OCI-LY7 (cell line): Measurements from ENCODE around the gene ACACA. TPM values are rescaled to one million over a fixed set of nuclear protein-coding genes. Genes with fewer than 3 reads are reported as not detected.

Source experiments
- BruUV-seq: library from RNA; stranded (reverse); fragments of 400-500 nt; replicated peaks from 2 replicates; lab custom pipeline; 2021; lab: Mats Ljungman, UMichigan
- CTCF ChIA-PET: fragments of 300-600 bp; sonication (Branson Sonifier 250); formaldehyde crosslinking; loops from one replicate; lab custom pipeline; 2022; ENCODE audit warnings: antibody characterized with exemption; ENCODE audit not compliant: unreplicated experiment; lab: Charles Lee
- POLR2A ChIA-PET: fragments of 300-600 bp; sonication (Branson Sonifier 250); formaldehyde crosslinking; loops from one replicate; lab custom pipeline; 2022; ENCODE audit warnings: antibody characterized with exemption; lab: Charles Lee
- DNase-seq: peaks from one replicate; pipeline ENCODE4 v3.0.0-alpha.2; 2015; ENCODE audit warnings: low spot score
- H2AFZ ChIP-seq: fragments of 200-600 bp; sonication (generic), shearing (Covaris generic); 2 replicates; pipeline ENCODE4 v1.6.1; 2014; ENCODE audit warnings: mild to moderate bottlenecking, antibody characterized with exemption, low read length, moderate library complexity
- H3K27ac ChIP-seq: fragments of 200-600 bp; sonication (generic); 2 replicates; pipeline ENCODE4 v1.5.1; 2014; ENCODE audit warnings: mixed run types, low read depth, mild to moderate bottlenecking, moderate library complexity, low read length, inconsistent platforms; ENCODE audit not compliant: poor library complexity, severe bottlenecking
- H3K36me3 ChIP-seq: fragments of 200-600 bp; sonication (generic); 2 replicates; pipeline ENCODE4 v1.6.1; 2014; ENCODE audit warnings: mild to moderate bottlenecking, antibody characterized with exemption, low read length, moderate library complexity, mixed read lengths; ENCODE audit not compliant: insufficient read depth
- H3K4me1 ChIP-seq: fragments of 200-600 bp; sonication (generic); 2 replicates; pipeline ENCODE4 v1.5.1; 2014; ENCODE audit warnings: mild to moderate bottlenecking, low read length; ENCODE audit not compliant: insufficient read depth, poor library complexity, severe bottlenecking
- H3K4me2 ChIP-seq: fragments of 200-600 bp; sonication (generic); 2 replicates; pipeline ENCODE4 v1.6.1; 2014; ENCODE audit warnings: mild to moderate bottlenecking, low read length
- H3K4me3 ChIP-seq: fragments of 200-600 bp; sonication (generic); 2 replicates; pipeline ENCODE4 v1.5.1; 2014; ENCODE audit warnings: mild to moderate bottlenecking, low read depth, low read length; ENCODE audit not compliant: poor library complexity, severe bottlenecking
- H3K79me2 ChIP-seq: fragments of 200-600 bp; sonication (generic); 2 replicates; pipeline ENCODE4 v1.6.1; 2016; ENCODE audit warnings: low read depth, mild to moderate bottlenecking, low read length, moderate library complexity, mixed read lengths; ENCODE audit not compliant: insufficient read depth
- H3K9me2 ChIP-seq: fragments of 200-600 bp; sonication (generic); 2 replicates; pipeline ENCODE4 v1.6.1; 2016; ENCODE audit warnings: mild to moderate bottlenecking, low read length, mixed read lengths; ENCODE audit not compliant: insufficient read depth
- H3K9me3 ChIP-seq: fragments of 200-600 bp; sonication (generic); 2 replicates; pipeline ENCODE4 v1.6.1; 2014; ENCODE audit warnings: mild to moderate bottlenecking, mixed run types, low read length, mixed read lengths
- H4K20me1 ChIP-seq: fragments of 200-600 bp; sonication (generic); 2 replicates; pipeline ENCODE4 v1.6.1; 2014; ENCODE audit warnings: mild to moderate bottlenecking, antibody characterized with exemption, low read length, moderate library complexity, mixed read lengths; ENCODE audit not compliant: insufficient read depth
- EZH2phosphoT487 ChIP-seq: fragments of 200-600 bp; sonication (generic); IDR thresholded peaks from 2 replicates; pipeline ENCODE4 v1.6.1; 2018; ENCODE audit warnings: low read depth, borderline replicate concordance, mild to moderate bottlenecking, mixed run types, antibody characterized with exemption, low read length, moderate library complexity, mixed read lengths
- intact Hi-C: fragments of 100-400 bp; cut with micrococcal nuclease; formaldehyde crosslinking; loops from one replicate; pipeline ENCODE4 v1.10.0; 2022; ENCODE audit not compliant: unreplicated experiment
- total RNA-seq, 2 experiments: library from RNA; depleted of rRNA in 1 of 2; stranded (reverse); fragments of >200 nt in 1 of 2; shearing (Covaris generic) in 1 of 2; gene quantifications; 2 replicates each; pipeline ENCODE4 v1.2.3, GENCODE V29; 2014 to 2022
- TF ChIP-seq, protein P1 (sequence below): fragments of 200-600 bp; sonication (generic); conservative IDR thresholded peaks from 2 replicates; pipeline ENCODE4 v1.5.1; 2014; ENCODE audit warnings: mild to moderate bottlenecking, antibody characterized with exemption, low read length, moderate library complexity, mixed read lengths

The ACACA gene
- total RNA-seq, 2 experiments from 2014 or later, result 32.1 to 98.3 TPM

DNA sequence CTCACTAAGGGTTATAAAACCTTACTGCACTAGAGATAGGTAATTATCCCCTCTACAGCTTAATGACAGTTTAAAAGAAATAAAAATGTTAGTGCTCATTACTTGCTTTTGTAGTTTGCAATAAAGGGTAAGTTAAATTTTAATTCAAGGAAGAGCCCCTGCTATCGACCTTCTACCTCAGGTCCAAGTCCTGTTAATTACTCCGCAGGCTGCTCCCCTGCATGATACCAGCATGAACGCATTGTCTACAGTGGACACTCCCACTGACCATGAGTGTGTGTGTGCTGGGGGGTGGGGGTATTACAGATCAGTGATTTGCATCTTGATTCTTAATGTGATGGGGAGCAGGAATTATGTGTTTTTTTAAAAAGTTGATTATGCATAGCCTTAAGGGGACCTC, 354.8 kb downstream of the ACACA start:
- no peak for TF ChIP-seq EZH2phosphoT487
- TF ChIP-seq, protein P1, sequence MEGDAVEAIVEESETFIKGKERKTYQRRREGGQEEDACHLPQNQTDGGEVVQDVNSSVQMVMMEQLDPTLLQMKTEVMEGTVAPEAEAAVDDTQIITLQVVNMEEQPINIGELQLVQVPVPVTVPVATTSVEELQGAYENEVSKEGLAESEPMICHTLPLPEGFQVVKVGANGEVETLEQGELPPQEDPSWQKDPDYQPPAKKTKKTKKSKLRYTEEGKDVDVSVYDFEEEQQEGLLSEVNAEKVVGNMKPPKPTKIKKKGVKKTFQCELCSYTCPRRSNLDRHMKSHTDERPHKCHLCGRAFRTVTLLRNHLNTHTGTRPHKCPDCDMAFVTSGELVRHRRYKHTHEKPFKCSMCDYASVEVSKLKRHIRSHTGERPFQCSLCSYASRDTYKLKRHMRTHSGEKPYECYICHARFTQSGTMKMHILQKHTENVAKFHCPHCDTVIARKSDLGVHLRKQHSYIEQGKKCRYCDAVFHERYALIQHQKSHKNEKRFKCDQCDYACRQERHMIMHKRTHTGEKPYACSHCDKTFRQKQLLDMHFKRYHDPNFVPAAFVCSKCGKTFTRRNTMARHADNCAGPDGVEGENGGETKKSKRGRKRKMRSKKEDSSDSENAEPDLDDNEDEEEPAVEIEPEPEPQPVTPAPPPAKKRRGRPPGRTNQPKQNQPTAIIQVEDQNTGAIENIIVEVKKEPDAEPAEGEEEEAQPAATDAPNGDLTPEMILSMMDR, result no peak
- CTCF ChIA-PET, result no interaction called here
- no peaks in the 10 kb centered on the region for H4K20me1 ChIP-seq
- H3K4me3 ChIP-seq, result no peak overlapping the region
- no TSS peak for BruUV-seq
- POLR2A ChIA-PET, result no interaction called here
- H3K4me1 ChIP-seq, result no peaks in the 10 kb centered on the region
- peaks cover 27% of the 10 kb centered on the region for H3K36me3 ChIP-seq
- no peaks in the 10 kb centered on the region for H3K9me3 ChIP-seq
- no peak overlapping the region for H3K4me2 ChIP-seq
- no peaks in the 10 kb centered on the region for H3K9me2 ChIP-seq
- no peak overlapping the region for H2AFZ ChIP-seq
- DNase-seq, result no peak
- no peak overlapping the region for H3K27ac ChIP-seq
- intact Hi-C loops, result no loop called here
- no peaks in the 10 kb centered on the region for H3K79me2 ChIP-seq

DNA sequence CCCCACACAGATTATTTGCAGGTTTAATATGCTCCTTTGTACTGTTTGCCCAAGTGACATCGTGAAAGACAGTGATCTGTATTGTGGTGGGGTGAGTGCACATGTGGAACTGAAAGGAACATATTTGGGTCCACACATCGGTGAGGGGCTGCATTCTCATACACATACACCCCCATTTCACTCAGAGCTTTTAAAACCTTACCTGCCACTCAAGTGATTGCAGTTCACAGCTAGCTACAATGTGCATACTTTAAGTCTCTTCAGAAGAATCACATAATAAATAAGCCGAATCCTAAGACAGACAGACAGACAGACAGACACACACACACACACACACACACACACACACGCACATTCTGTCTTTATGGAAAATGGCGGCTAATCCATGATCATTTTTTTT, 355.3 kb downstream of the ACACA start:
- peaks cover 22% of the 10 kb centered on the region for H3K36me3 ChIP-seq

DNA sequence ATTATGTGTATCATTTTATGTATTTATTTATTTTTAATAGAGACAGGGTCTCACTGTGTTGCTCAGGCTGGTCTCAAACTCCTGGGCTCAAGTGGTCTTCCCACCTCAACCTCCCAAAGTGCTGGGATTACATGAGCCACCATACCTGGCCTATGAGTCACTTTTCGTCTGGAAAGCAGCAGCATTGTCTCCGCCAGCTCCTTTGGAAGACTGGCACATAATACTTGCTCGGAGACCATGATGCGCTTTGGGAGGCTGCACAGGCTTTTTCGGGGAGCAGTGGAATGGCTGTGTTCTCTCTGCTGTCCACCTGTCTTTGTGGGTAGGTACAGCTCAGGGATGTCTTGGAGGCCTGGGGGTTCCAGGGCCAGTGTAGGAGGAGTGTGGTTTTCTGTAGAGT, 355.7 kb downstream of the ACACA start:
- Histone ChIP-seq H3K27ac (no peak overlapping the region), H3K9me3 (no peaks in the 10 kb centered on the region), H3K4me1 (no peaks in the 10 kb centered on the region), H3K4me3 (no peak overlapping the region), H2AFZ (no peak overlapping the region), H3K36me3 (peaks cover 20% of the 10 kb centered on the region; the same call in 1 of the 2 replicates), H3K9me2 (no peaks in the 10 kb centered on the region), H3K79me2 (no peaks in the 10 kb centered on the region), H4K20me1 (no peaks in the 10 kb centered on the region), H3K4me2 (no peak overlapping the region)
- BruUV-seq, result no TSS peak
- no peak for DNase-seq
- intact Hi-C loops, result no loop called here
- ChIA-PET CTCF (no interaction called here), POLR2A (no interaction called here)
- TF ChIP-seq, protein P1, result no peak
- no peak for TF ChIP-seq EZH2phosphoT487

More for the DNA sequence above, 355.3 kb downstream of the ACACA start:
- H4K20me1 ChIP-seq, result no peaks in the 10 kb centered on the region
- no peak for TF ChIP-seq EZH2phosphoT487
- TF ChIP-seq, protein P1, result no peak
- ChIA-PET POLR2A (no interaction called here), CTCF (no interaction called here)
- no peaks in the 10 kb centered on the region for H3K9me3 ChIP-seq
- no peaks in the 10 kb centered on the region for H3K79me2 ChIP-seq
- no peak overlapping the region for H2AFZ ChIP-seq
- no TSS peak for BruUV-seq
- H3K27ac ChIP-seq, result no peak overlapping the region
- DNase-seq, result no peak
- H3K4me3 ChIP-seq, result no peak overlapping the region
- no peak overlapping the region for H3K4me2 ChIP-seq
- H3K4me1 ChIP-seq, result no peaks in the 10 kb centered on the region
- H3K9me2 ChIP-seq, result no peaks in the 10 kb centered on the region
- intact Hi-C loops, result no loop called here
